Retinal pigment epithelial cell (primary cell): ENCODE data around the gene POMC.

Source experiments
- DNase-seq: peaks from one replicate; pipeline ENCODE4 v3.0.0-alpha.2; 2010; ENCODE audit warnings: low read depth
- H3K4me3 ChIP-seq: 2 replicates; pipeline ENCODE4 v1.5.1; 2011; ENCODE audit warnings: mild to moderate bottlenecking, low read length, control low read depth, moderate library complexity
- TF ChIP-seq, protein P1 (sequence below): conservative IDR thresholded peaks from 2 replicates; pipeline ENCODE4 v1.5.1; 2011; ENCODE audit warnings: low read depth, low read length, control low read depth, inconsistent platforms

The POMC gene

DNA sequence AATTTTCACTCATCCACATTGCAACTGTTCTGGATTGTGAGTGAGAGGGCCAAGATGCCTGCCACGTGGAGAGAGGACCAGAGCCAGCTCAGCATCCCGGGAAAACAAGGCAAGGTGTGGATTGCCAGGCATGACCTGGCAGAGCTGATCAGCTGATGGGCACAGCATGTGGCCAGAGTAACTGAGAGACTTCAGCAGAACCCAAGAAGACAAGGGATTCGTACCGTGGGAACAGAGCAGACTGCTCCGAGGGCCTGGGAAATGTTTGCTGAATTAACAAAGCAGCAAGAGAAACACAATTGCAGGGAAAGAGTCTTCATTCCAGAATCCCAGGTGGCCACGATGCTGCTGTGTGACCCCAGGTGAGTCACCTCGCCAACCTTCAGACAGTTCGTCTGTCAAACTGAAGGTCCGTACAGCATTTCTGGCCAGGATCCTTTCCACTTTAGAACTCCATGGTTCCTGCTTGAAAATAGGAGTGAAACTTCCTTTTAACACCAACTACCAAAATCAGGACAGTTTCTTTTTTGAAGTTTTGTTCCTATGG lies 26.3 kb upstream of the POMC start:
- TF ChIP-seq, protein P1, sequence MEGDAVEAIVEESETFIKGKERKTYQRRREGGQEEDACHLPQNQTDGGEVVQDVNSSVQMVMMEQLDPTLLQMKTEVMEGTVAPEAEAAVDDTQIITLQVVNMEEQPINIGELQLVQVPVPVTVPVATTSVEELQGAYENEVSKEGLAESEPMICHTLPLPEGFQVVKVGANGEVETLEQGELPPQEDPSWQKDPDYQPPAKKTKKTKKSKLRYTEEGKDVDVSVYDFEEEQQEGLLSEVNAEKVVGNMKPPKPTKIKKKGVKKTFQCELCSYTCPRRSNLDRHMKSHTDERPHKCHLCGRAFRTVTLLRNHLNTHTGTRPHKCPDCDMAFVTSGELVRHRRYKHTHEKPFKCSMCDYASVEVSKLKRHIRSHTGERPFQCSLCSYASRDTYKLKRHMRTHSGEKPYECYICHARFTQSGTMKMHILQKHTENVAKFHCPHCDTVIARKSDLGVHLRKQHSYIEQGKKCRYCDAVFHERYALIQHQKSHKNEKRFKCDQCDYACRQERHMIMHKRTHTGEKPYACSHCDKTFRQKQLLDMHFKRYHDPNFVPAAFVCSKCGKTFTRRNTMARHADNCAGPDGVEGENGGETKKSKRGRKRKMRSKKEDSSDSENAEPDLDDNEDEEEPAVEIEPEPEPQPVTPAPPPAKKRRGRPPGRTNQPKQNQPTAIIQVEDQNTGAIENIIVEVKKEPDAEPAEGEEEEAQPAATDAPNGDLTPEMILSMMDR: no peak
- no peak for DNase-seq
- no peak overlapping the region for H3K4me3 ChIP-seq

DNA sequence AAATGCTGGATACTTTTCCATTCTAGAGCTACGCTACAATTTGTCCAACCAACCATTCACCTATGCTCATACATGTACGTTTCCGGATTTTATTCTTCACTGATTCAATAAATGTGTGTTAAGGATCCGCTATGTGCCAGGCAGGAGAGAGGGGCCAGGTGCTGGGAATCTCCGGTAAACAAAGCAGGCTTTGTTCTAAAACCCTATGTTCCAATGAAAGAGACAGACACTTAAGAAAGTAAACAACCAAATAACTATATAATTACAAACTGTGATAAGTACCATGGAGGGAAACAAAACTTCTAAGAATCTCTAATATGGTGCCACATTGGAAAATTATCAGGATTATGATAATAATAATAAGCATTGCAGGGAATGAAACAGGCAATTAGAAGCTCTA lies 22.2 kb upstream of the POMC start:
- H3K4me3 ChIP-seq: no peak overlapping the region
- DNase-seq: no peak
- TF ChIP-seq, protein P1: no peak

DNA sequence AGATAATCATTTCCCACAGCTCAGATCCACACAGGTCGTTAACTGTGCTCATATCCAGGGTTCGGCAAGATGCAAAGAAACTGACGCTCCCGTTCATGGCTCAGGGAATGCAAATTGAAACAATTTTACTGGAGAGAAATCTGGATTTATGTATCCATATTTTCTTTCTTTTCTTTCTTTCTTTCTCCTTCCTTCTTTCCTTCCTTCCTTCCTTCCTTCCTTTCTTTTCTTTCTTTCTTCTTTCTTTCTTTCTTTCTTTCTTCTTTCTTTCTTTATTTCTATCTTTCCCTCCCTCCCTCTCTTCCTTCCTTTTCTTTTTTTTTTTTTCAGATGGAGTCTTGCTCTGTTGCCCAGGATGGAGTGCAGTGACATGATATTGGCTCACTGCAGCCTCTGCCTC lies 20.0 kb upstream of the POMC start:
- H3K4me3 ChIP-seq: no peak overlapping the region
- TF ChIP-seq, protein P1: no peak
- no peak for DNase-seq

DNA sequence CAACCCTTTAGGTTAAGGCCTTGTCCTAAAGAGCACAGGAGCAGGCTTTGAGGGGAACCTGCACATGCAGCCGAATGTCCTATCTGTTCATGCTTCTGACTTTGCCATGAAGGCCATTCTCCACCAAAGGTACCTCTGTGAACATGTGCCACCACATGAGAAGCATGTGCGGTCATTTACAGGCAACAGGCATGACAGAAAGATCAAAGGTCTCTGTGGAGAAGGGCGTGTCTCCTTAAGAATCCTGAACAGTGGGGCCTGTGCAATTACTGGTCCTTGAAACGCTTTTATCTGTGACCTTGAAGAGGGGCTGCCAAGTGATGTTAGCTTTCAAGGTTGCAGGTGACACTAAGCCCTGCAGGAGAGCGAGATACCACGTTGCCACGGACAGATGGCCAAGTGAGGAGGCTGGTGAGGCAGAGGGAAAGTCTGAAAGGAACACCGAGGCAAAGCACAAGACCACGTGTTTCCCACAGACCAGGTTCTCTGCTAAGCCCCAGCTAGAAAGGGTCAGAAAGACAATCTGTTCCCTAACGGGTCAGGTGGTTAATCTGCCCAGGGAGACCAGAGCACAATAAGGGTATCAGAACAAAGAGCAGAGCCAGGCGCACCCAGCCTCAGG lies 19.5 kb upstream of the POMC start:
- no peak overlapping the region for H3K4me3 ChIP-seq
- no peak for DNase-seq
- TF ChIP-seq, protein P1: no peak

DNA sequence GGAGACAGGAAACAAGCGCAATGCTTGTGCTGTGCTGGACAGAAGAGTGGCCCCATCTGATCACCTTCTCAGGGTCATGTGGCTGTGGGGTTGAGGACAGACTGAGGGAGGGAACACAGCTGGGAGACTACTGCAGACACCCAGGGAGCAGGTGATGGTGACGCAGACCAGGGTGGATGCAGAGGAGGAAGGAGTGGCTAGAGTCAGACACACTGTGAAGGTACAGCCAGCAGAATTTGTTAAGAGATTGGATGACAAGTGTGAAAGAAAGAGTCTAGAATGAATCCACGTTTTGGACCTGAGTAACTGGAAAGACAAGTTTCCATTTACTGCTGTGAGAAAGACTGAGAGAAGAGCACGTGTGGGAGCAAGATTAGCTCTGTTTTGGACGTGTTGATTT lies 15.9 kb upstream of the POMC start:
- H3K4me3 ChIP-seq: no peak overlapping the region
- TF ChIP-seq, protein P1: no peak
- DNase-seq: no peak

DNA sequence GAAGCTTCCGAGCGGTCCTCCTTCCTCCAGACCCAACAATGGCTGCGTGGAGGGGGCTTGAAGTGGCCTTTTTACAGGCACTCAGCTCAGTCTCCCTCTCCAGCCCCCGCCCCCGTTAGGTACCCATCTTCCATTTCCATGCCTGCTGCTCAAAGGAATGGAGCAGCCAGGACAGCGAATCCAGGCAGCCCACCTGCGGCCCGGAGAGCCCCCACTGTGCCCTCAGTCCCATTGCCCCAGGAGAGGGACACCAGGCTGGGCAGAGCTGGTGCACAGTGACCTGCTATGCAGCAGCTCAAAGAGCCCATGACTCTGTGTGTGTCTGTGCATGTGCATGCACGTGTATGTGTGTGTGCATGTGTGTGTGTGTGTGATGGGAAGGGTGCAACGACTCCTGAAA lies 10.6 kb upstream of the POMC start:
- DNase-seq: no peak
- TF ChIP-seq, protein P1: no peak
- no peak overlapping the region for H3K4me3 ChIP-seq

DNA sequence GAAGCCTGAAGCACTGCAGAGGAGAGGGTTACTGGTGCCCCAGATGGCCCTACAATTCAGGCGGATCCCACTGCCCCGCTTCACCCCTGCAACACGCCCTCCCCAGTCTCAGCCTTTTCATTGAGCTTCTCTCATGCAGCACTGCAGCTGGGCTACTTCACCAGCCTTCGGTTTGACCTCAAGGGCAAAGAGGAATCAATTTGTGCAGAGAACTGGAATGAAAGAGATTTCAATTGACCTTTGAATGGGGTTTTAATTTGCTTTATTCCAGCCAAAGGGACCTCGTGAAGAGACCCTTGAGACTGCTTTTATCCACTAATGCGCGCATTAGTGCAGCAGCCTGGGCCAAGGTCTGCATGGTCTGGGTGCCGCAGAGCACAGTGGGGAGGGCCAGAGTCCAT lies 8.8 kb upstream of the POMC start:
- TF ChIP-seq, protein P1: no peak
- H3K4me3 ChIP-seq: no peak overlapping the region
- no peak for DNase-seq
